ENCODE data around the gene OCIAD1. TPM values are rescaled to one million over a fixed set of nuclear protein-coding genes. Genes with fewer than 3 reads are reported as not detected.

OCIAD1 gene
- polyA plus RNA-seq, 3 donors = 112 to 145 (median 139) TPM

DNA sequence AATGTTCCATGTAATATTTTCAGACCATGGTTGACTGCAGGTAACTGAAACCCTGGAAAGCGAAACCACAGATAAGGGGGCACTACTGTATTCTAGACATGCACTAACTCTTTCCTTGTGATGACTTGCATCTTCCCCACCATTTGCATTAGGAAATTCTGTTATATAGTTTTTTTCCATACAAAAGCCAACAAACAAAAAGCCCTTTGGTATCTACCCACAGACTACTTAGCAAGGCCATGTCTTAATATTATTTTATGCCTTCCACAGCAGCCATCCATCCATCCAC is 23.5 kb downstream of the OCIAD1 start:
- intact Hi-C loops (cut with micrococcal nuclease) = no loop called here
- H3K36me3 ChIP-seq (replicated peaks in 1 of 2; ENCODE audit: control insufficient read depth in 1 of 2, insufficient read depth in 2 of 2, low read length in 2 of 2) = peaks cover 49 to 84% of the 10 kb centered on the region in 2 donors
- H3K4me2 ChIP-seq (replicated peaks; ENCODE audit: extremely low read depth, low read length, poor library complexity, severe bottlenecking) = no peak overlapping the region
- H3K9me3 Mint-ChIP-seq = no peaks in the 10 kb centered on the region
- H3K9me3 ChIP-seq (replicated peaks in 1 of 2; ENCODE audit: control insufficient read depth in 1 of 2, insufficient read depth in 1 of 2, low read length in 2 of 2) = no peaks in the 10 kb centered on the region
- DNase-seq = no peak
- H3K27me3 Mint-ChIP-seq (ENCODE audit: low read depth in 3 of 3) = peaks cover 0 to 1% (median 0%) of the 10 kb centered on the region in 3 donors
- H3K4me3 ChIP-seq (replicated peaks in 1 of 3; ENCODE audit: low read depth in 2 of 3, low read length in 3 of 3) = no peak overlapping the region
- no peak overlapping the region for H3K9ac ChIP-seq (ENCODE audit: insufficient read depth, low read length, poor library complexity, severe bottlenecking)
- H3K4me1 ChIP-seq (ENCODE audit: control insufficient read depth in 1 of 2, insufficient read depth in 2 of 2, low read length in 2 of 2) = no peaks in the 10 kb centered on the region
- no peaks in the 10 kb centered on the region for H3K79me2 ChIP-seq (ENCODE audit: insufficient read depth, low read length)
- H4K20me1 ChIP-seq (ENCODE audit: insufficient read depth, low read length) = no peaks in the 10 kb centered on the region
- no peak overlapping the region for H3K27ac ChIP-seq (ENCODE audit: low read depth in 1 of 2, low read length in 2 of 2)
- H3K27ac Mint-ChIP-seq = peak overlapping the region in 1 of 7 donors; percentile 54
- no CpG with 5 or more reads among the region's 1 CpG for WGBS (ENCODE audit: insufficient coverage)
- H2AFZ ChIP-seq (ENCODE audit: insufficient read depth, low read depth, low read length, poor library complexity, severe bottlenecking) = no peak overlapping the region
- peaks cover 6% of the 10 kb centered on the region for H3K4me1 Mint-ChIP-seq
- H3K36me3 Mint-ChIP-seq = peaks cover 57 to 61% of the 10 kb centered on the region in 2 donors
- TF ChIP-seq, protein P1, sequence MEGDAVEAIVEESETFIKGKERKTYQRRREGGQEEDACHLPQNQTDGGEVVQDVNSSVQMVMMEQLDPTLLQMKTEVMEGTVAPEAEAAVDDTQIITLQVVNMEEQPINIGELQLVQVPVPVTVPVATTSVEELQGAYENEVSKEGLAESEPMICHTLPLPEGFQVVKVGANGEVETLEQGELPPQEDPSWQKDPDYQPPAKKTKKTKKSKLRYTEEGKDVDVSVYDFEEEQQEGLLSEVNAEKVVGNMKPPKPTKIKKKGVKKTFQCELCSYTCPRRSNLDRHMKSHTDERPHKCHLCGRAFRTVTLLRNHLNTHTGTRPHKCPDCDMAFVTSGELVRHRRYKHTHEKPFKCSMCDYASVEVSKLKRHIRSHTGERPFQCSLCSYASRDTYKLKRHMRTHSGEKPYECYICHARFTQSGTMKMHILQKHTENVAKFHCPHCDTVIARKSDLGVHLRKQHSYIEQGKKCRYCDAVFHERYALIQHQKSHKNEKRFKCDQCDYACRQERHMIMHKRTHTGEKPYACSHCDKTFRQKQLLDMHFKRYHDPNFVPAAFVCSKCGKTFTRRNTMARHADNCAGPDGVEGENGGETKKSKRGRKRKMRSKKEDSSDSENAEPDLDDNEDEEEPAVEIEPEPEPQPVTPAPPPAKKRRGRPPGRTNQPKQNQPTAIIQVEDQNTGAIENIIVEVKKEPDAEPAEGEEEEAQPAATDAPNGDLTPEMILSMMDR (IDR thresholded peaks at IDR 0.05) = no peak
- H3K4me3 Mint-ChIP-seq = no peak overlapping the region
- no peaks in the 10 kb centered on the region for H3K27me3 ChIP-seq (ENCODE audit: control insufficient read depth in 2 of 2, insufficient read depth in 2 of 2, low read length in 2 of 2)

DNA sequence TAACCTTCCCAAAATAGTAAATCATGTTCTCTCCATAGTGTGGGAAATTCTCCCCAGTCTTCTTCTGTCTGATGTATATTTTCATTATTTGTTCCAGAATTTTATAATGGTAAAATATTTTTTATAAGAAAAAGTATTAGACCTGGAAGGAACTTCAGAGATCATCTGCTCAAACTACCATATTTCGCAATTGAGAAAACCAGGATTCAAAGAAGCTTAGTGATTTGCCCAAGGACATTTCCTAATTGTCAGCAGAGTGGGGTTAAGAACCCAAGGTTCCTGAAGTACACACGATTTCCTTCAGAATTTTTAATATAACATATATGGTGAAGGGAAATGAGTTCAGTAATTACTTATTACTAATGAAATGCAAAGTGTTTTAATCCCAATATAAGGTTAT is 24.1 kb downstream of the OCIAD1 start:
- Histone ChIP-seq H3K4me3 (replicated peaks in 1 of 3; ENCODE audit: low read depth in 2 of 3, low read length in 3 of 3) (no peak overlapping the region), H3K79me2 (ENCODE audit: insufficient read depth, low read length) (no peaks in the 10 kb centered on the region), H3K4me2 (replicated peaks; ENCODE audit: extremely low read depth, low read length, poor library complexity, severe bottlenecking) (no peak overlapping the region), H3K36me3 (replicated peaks in 1 of 2; ENCODE audit: control insufficient read depth in 1 of 2, insufficient read depth in 2 of 2, low read length in 2 of 2) (peaks cover 47 to 86% of the 10 kb centered on the region in 2 donors), H3K27me3 (ENCODE audit: control insufficient read depth in 2 of 2, insufficient read depth in 2 of 2, low read length in 2 of 2) (no peaks in the 10 kb centered on the region), H3K27ac (ENCODE audit: low read depth in 1 of 2, low read length in 2 of 2) (no peak overlapping the region), H3K9ac (ENCODE audit: insufficient read depth, low read length, poor library complexity, severe bottlenecking) (no peak overlapping the region), H3K9me3 (replicated peaks in 1 of 2; ENCODE audit: control insufficient read depth in 1 of 2, insufficient read depth in 1 of 2, low read length in 2 of 2) (no peaks in the 10 kb centered on the region), H4K20me1 (ENCODE audit: insufficient read depth, low read length) (no peaks in the 10 kb centered on the region), H3K4me1 (ENCODE audit: control insufficient read depth in 1 of 2, insufficient read depth in 2 of 2, low read length in 2 of 2) (no peaks in the 10 kb centered on the region), H2AFZ (ENCODE audit: insufficient read depth, low read depth, low read length, poor library complexity, severe bottlenecking) (no peak overlapping the region)
- Mint-ChIP-seq H3K27ac (peak overlapping the region in 1 of 7 donors; percentile 54), H3K36me3 (peaks cover 58 to 64% of the 10 kb centered on the region in 2 donors), H3K4me3 (no peak overlapping the region), H3K4me1 (peaks cover 6% of the 10 kb centered on the region), H3K9me3 (no peaks in the 10 kb centered on the region), H3K27me3 (ENCODE audit: low read depth in 3 of 3) (peaks cover 0 to 1% (median 0%) of the 10 kb centered on the region in 3 donors)
- TF ChIP-seq, protein P1 (IDR thresholded peaks at IDR 0.05) = no peak
- intact Hi-C loops (cut with micrococcal nuclease) = no loop called here
- no CpG with 5 or more reads among the region's 2 CpGs for WGBS (ENCODE audit: insufficient coverage)
- DNase-seq = no peak
